ENCODE data around the gene GRIK2.

The GRIK2 gene

DNA sequence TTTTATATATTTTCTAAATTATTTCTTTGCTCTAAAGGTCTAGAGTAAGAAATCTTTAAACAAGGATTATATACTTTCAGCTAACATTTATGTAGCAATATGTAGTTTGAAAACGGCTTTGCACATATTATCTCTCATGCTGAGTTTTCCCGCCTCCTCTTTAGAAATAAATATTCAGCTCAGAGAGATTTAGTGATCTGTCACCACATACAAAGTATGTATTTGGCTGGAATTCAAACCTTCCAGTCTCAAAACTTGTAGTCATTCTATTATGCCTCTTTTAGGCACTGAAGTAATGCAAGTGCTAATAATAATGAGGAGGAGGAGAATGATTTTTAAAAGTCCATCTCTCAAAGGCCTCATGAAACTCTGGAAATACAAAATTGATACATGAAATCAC, 525.0 kb downstream of the GRIK2 start:
- no peak for DNase-seq

DNA sequence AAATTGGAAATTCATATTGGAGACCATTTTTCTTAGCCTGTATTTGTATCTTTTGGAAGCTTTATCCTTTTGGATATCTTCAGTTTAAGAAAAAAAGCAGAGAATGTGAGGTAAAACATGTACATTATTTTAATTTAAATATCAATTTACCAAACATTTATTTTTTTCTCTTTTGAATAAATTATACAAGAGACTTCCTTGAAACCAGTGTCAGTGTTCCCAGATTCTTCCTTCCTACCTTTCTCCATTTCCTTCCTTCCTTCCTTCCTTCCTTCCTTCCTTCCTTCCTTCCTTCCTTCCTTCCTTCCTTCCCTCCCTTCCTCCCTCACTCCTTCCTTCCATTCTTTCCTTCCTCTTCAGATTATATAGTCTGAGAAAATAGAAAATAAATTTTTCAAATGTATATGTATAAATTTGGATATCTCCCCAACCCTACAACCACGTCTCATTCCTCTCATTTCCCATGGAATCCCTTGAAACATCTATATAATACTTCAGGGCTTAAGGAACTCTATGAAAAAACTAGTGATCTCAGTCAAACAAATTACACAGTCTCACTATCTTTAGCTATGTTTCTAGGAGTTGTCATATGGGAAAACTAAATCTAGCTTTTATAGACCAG, 528.4 kb downstream of the GRIK2 start:
- DNase-seq, result no peak

DNA sequence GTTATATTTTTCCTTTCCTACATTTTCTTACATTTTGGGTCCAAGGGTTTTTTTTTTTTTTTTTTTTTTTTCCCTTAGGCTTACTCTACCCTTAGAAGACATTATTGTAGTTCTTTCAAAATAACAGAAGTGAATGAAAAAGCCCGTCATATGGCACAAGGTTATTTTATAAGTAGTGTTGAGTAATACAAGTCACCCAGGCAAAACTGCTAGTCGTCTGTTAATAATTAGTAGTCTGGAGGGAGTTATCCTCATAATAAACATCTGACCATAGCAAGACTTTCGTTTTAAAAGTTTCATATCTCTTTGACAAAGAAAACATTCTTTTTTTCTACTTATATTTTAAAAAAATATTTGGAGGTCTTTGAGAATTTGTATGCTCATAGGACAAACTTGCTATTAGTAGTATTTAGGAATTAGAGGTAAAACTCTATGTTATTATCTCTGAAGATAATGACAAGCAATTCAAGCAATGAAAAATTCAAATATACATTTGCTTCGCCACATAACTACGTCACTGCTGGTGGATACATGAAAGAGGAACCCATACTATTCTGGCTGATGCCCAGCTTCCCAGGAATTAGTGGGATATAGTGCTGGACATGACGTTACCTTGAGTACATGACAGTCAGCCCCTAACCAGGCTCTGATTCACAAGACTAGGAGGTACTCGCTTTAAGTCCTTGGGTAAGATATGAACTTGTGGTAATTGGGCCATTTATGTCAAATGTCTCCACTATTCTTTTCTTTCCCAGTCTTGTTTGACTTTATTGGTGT, 532.8 kb downstream of the GRIK2 start:
- DNase-seq, result no peak

DNA sequence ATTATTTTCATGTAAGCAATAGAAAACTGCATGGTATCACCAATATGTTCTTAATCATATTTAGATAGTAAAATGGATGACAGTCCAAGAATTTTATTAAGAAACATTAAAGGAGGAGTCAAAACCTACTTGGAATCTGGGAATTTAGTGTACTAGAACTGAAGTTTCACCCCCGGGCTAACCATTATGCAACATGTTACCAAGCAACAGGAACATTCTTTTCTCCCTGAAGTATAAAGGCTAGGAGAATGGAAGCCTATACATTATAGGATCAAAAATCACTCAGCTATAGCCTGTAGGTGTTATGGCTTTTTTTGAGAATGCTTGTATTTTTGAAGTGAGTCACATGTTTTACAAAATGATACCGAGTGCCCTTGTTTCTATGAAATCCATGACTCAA, 538.3 kb downstream of the GRIK2 start:
- DNase-seq, result no peak

DNA sequence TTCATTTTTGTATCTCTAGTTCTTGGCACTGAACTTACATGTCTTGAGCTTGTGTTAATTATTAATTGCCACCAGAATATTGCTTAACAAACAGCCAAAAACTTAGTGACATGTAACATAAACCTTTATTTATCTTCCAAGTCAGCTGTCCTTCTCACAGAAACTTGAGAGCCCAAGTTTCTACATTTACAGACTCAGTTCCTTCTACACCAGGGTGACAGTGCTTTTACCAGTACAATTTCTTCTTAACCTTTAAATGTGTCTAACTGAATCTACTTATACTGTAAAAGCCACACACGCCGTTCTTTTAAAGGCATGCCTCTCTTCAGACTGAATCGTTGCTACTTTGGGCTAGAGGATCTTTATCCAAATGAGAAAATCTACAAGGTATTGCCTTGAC, 539.2 kb downstream of the GRIK2 start:
- no peak for DNase-seq

DNA sequence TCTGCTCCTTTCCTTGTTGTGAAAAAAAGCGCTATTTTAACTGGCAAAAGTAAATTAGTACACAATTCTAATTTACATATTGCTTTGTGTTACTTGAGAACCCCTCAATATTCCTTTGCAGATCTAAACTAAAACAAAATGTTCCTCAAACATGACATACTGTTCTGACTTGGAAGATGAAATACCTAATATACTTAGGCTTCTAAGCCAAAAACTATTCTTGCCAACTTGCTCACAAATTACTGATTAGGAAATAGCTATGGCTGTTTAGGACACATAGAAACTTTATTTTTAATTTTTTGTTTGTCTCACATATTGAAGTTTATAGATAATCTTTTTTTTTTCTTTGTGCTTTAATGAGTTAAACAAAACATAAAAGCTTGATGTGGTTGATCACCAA, 542.2 kb downstream of the GRIK2 start:
- DNase-seq, result no peak

DNA sequence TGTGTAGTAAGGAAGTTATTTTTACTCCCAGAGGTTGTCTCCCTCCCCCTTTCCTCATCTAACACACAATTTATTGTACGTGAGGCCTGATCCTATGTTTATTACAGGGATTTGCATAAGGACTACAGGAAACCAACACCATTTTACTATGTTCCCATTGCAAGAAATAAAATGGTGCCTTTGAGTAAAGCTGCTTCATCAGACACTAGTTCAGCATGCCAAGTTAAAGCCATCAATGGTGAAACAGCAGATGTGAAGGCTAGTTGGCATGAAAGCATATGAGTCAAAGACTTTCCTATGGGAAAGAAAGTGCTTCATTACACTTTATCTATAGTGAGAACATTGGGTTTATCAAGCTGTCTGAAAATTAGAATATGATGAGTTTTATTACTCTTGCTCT, 543.0 kb downstream of the GRIK2 start:
- DNase-seq, result no peak

DNA sequence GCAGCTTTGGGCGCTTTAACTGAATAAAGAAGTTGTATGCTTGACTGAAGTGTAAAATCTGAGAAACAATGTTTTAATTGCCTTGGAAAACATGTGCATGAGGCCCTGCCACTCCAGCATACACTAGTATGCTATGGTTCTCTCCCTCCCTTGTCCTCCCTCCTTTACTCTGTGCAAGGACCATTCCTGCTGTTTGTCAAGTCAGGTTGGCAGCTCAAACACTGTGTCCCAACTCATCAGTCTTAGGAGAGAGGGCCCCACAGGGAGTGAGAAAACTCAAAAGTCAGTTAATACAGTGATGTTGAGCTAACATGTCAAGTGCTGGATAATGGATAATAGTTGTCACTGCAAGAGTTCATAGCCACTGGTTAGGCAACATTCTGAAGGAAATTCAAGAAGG, 543.6 kb downstream of the GRIK2 start:
- DNase-seq, result no peak

DNA sequence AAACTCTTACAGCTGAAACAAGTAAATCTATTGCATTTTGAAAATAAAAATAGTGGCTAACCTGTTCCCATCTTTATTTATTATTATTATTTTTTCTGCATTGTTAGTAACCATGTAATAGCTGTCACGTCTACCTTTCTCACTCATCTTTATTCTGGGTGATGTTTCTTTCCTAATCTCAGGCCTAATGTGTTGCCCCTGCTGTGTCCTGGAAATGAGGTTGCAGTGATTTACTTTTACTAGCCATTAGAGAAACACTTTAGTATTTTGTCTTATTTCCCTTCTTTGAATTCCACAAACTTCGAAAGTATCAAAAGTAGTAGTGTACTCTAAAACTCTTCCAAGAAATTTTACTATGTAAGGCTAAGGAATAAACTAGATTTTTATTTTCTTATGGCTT, 546.9 kb downstream of the GRIK2 start:
- DNase-seq, result no peak

DNA sequence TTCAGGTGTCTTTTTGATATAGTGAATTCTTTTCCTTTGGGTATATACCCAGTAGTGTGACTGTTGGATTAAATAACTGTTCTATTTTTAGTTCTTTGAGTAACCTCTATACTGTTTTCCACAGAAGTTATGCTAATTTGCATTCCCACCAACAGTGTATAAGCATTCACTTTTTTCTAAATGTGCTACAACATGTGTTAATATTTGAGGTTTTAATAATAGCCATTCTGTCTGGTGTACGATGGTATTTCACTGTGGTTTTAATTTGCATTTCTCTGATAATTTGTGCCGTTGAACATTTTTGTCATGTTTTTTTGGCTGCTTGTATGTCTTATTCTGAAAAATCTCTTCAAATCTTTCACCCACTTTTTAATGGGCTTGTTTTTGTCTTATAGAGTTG, 563.5 kb downstream of the GRIK2 start:
- no peak for DNase-seq

DNA sequence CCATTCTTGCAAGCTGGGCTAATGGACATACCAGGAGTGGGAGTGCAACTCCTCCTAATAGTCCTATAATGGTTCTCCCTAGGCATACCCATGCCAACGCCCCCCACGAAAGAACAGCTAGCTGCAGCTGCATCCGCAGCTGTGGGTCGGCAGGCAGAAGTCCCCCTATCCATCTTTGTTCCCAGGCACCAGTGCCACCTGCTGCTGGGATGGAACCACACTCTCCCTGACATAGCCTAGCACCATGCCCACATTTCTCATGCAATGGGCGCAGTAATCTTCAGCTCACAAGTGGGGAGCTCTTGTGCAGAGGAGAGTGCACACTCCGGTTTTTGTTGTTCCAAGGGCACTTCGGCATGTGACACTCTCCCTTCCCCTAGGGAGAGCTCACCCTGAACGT, 567.8 kb downstream of the GRIK2 start:
- DNase-seq, result no peak

DNA sequence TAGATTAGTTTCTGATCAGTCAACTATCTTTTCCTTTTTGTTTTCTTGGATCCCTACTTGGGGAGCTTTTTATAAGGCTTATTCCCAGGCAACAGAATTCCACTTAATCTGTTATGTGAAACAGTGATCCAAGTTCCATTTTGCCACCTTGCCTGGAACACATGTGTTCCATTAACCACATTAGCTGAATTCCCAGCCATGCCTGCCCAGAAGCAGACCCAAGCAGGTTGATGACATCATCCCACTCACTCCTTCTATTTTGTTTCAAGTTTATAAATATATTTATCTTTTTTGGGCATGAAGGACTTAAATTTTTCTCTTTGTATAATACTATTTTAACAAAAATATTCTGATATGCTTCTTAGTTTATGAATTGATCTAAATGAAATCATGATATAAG, 587.4 kb downstream of the GRIK2 start:
- DNase-seq, result no peak

DNA sequence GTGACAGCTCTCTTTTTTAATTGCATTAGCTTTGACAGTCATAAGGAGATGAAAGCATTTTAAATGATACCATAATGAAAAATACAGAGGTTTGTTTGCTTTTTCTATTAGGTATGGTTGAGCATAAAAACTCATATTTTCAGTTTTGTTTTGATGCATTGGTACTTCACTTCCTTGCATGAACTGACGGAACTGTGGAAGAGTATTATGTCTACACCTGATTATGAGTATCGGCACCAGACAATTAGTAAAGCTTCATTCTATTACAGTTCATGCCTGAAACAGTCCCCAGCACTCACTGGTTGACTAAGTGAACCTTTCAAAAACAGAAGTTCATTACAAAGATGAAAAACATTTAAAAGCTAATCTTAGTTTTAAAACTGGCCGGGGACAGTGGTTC, 593.0 kb downstream of the GRIK2 start:
- no peak for DNase-seq

DNA sequence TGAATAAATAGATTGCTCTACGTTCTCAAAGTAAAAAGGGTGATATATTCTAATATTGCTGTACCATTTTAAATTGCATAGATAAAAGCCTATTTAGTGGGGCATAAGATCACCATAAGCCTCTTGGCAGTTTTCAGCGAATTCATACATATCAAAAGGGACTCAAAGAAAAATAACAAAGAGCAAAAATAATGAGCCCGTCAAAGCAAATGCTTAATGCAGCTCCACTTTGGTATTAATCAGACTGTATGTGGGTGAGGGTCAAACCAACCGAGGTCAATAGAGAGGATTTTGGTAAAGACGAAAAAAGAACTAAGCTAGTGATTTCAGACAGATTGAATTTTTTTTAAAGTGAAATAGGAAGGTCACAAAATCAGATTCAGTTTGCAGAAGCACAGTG, 598.8 kb downstream of the GRIK2 start:
- no peak for DNase-seq

DNA sequence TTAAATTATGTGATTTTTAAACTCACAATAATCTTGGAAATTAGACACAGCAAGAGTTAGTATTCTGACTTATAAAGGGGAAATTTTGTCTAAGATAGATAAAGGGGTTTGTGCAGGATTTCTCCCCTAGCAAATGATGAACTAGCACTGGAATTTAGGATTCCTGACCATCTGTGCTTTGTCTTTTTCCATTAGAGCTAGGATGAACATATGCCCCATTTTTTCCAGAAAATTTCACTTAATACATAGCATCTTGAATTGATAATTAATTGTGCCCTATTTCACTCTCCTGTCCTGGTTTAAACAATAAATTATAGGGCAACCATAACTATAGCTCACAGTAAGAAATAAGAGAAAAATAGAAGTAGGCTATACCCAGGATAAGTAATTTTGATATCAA, 601.0 kb downstream of the GRIK2 start:
- DNase-seq, result no peak

DNA sequence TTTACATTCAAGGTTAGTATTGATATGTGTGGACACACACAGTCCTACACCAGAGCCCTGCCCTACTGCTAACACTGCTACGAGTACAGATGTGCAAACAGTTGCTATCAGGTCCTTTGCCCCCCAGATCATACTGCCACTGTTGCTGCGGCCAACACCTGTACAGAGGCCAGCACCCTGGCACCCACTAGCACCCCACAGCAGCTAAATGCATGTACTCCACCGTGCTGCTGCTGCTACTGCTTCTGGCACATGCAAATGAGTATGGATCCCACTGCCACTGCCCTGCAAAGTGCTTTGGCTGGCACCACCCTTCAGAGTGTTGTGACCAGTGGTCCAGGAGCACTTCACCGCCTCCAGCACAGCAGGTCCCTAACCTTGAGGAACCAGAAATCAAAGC, 621.9 kb downstream of the GRIK2 start:
- DNase-seq, result no peak

DNA sequence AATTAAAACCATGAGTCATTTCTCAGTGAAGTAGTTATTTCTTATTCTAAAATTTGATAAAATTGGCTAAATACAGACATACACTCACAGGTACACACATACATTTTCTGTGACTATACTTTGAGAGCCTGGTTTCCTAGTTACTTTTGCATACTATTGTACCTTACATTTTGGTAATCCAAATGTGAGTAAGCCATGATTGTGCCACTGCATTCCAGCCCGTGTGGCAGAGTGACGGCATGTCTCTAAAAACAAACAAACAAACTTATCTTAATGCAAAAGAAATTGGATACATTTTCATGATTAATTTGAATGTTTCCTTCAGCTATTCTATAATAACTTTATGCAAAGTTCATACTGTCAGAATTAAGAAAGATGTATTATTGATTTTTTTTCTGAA, 628.8 kb downstream of the GRIK2 start:
- DNase-seq, result no peak

DNA sequence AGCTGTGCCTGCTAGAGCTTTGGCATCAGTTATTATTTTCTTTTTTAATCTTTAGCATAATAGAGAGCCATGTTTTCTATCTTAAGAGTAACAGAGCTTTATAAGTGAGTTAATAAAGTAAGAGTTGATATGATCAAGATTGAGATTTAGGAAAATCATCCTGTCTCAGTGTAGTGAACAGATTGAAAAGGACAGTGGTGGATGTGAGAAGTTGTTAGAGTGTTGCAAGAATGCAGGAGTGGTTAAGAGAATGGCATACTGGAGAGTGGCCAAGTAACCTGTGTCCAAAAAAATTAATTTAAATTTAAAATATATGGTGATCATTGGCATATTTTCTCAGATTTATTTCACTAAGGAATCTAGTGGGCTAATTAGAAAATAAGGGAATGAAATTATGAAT, 629.3 kb downstream of the GRIK2 start:
- DNase-seq, result no peak

DNA sequence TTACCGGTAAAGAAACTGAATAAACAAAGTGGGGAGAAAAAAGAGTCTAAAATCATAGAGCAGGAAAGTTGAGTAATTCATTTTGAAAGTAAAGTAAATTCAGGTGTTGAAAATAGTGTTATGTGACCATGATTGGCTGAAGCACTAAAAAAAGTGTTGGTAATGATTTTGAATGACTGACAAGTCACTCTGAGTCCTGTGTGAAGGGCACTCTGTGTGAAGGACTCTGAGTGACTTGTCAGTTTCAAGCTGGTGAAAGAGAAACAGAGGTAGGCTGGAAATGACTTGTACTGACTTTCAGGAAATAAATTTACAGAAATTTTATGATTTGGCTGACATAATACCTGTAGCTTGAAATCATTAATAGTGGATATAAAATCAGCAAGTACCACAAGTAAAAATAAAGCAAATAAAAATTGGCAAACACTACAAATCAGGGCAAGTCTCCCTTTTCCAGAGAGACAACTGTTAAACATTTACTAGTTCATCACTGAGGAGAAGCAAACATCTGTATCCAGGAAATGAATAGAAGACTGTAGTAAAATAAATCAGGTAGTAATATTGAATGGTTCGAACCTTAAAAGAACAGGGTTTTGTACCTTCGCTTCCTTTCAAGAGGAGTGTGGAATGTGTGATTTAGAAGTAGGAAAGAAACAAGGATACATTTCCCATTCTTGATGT, 630.6 kb downstream of the GRIK2 start:
- DNase-seq, result no peak

DNA sequence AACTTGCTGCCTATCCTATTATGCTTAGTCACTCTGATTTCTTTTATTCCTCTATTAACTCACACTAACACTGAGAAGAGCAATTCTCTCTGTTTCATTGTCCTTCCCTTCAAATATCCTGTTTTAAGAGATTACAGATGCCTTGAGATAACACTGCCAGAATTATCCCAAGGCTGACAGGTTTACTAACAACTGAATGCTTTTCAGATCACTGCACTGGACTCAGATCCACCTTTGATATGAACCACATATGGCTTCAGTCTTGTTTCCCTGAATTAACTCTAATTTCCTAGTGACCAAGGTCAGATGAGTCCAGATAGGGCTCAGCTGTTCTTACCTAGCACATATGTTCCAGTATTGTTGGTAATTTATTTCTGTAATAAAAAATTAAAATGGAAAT, 633.1 kb downstream of the GRIK2 start:
- DNase-seq, result no peak

DNA sequence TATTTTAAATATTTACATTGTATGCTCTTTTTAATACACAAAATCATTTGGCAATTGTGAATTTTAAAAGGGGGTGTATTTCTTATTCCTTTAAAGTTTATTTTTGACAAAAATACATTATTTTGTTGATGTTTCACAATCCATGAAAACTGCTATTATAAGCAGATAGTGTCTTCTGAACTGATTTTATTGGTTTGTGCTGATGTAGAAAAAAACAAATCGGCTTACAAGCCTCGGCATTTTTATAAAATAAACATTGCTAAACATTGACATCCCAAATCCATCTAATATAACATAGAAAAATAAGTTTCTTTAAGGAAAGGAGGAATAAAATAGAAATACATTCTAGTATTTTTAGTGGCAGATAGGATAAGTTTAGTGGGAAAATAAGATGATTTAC, 634.7 kb downstream of the GRIK2 start:
- DNase-seq, result no peak

DNA sequence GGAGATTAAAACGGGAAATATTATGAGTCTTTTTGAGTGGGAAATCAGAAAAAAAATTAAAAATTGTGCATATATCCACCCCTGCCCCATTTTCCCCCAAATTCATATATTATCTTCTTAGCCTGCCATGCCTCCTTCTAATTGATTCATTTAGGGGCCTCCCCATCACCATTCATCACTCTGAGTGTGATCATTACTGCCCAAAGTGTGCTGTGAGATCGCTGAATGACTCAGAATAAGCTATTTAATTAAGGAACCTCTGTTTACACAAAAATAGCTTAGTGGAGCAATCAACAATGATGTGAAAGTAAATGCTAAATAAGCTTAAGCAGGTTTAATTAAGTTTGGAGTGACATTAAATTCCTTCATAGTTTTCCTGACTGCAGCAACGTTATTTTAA, 645.5 kb downstream of the GRIK2 start:
- no peak for DNase-seq

DNA sequence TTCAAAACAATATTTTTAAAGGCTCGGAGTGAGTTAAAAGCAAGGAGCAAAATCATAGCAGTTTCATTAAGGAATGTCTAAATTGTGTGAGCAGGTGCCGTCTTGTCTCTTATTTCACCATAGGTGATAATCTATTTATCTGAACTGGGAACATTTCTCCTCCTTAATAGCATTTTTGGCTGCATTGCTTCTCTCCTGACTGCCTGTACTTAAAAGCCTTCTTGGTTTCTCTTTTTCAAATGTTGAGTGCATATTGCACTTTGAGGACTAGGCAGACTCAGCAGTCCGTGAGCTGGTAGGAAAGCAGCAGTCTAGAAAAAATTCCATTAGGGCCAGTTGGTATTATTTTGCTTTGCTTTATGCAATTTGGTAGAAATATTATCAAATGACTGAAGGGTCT, 645.9 kb downstream of the GRIK2 start:
- DNase-seq, result no peak

DNA sequence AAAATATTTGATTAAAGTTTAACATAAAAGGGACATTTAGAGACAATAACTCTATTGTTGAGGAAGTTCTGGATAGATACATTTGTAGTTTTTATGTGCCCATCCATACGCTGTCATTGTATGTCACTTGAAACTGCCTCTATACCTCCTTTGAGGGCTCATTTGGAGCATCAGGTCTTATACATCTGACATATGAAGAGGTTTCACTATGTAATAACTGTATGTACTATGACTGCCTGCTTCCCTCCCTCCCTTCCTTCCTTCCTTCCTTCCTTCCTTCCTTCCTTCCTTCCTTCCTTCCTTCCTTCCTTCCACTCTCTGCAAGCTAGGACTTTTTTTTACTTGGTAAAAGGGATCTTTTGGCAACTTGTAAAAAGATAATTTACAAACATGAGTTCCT, 657.5 kb downstream of the GRIK2 start:
- no peak for DNase-seq

DNA sequence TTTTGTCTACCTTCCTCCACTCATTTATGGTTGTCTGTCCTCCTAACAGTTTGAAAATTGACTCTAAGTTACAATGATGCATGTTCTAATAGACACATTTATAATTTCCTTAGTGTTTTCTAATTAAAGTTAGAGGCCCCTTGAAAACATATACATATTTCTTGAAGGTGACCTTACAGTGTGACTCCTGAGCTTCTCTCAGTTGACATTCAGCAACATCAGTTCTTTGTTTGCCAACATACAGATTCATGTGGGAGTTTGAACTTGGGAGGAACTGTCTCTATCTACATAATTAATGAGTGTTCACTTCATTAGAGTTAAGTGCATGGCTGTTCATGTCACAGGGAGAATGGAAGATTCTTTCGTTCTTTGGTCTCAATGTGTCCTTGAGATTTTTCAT, 658.2 kb downstream of the GRIK2 start:
- DNase-seq, result no peak

Measured in CD4-positive, alpha-beta T cell treated with Interleukin-12 subunit alpha and Interleukin-12 subunit beta, for 1 hour (primary cell).